Measurements from ENCODE around the gene WDFY4.

- TF ChIP-seq CTCF (IDR thresholded peaks at IDR 0.05), result no peak
- TF ChIP-seq POLR2A (IDR thresholded peaks at IDR 0.05), result no peak
- no peak for TF ChIP-seq EP300 (IDR thresholded peaks at IDR 0.05)
Measured at GRCh38 chr10:48692748-48693147, 8.1 kb downstream of the WDFY4 start.
